IMR-90 (cell line): ENCODE measurements around the gene TBC1D22A. TPM values are rescaled to one million over a fixed set of nuclear protein-coding genes. Genes with fewer than 3 reads are reported as not detected.

Experiments
- ATAC-seq: fragments of 200-7000 bp; cut with Tn5 transposase; 2 replicates; pipeline ENCODE4 v1.9.1; 2020; ENCODE audit warnings: low read depth, mild to moderate bottlenecking, moderate library complexity
- BruUV-seq: library from RNA; stranded (reverse); fragments of 400-500 nt; replicated peaks from 2 replicates; lab custom pipeline; 2021; lab: Mats Ljungman, UMichigan
- CTCF ChIA-PET: fragments of 300-600 bp; formaldehyde crosslinking; extraction: SDS; loops from one replicate; lab custom pipeline; 2021; ENCODE audit warnings: antibody characterized with exemption; lab: Yijun Ruan, JAX
- POLR2A ChIA-PET: fragments of 300-600 bp; sonication (Branson Sonifier 250); formaldehyde crosslinking; loops from one replicate; lab custom pipeline; 2022; ENCODE audit warnings: antibody characterized with exemption; ENCODE audit not compliant: unreplicated experiment; lab: Charles Lee
- DNase-seq: peaks from one replicate; pipeline ENCODE4 v3.0.0; 2013
- H2AFZ ChIP-seq: replicated peaks from 2 replicates; pipeline ENCODE3; 2013; ENCODE audit warnings: low read length, mild to moderate bottlenecking; ENCODE audit not compliant: poor library complexity
- H2AK5ac ChIP-seq: 2 replicates; pipeline ENCODE4 v1.6.1; 2013; ENCODE audit warnings: low read depth, low read length, inconsistent platforms
- H2AK9ac ChIP-seq: replicated peaks from 2 replicates; pipeline ENCODE3; 2013; ENCODE audit warnings: mild to moderate bottlenecking, low read depth, low read length, moderate library complexity; ENCODE audit not compliant: poor library complexity
- H2BK120ac ChIP-seq: 2 replicates; pipeline ENCODE4 v1.6.1; 2013; ENCODE audit warnings: low read depth, low read length, inconsistent platforms
- H2BK15ac ChIP-seq: 3 replicates; pipeline ENCODE4 v1.6.1; 2013; ENCODE audit warnings: low read depth, low read length, inconsistent platforms
- H2BK20ac ChIP-seq: 2 replicates; pipeline ENCODE4 v1.6.1; 2013; ENCODE audit warnings: low read depth, mild to moderate bottlenecking, inconsistent platforms, low read length, moderate library complexity
- H2BK5ac ChIP-seq: 2 replicates; pipeline ENCODE4 v1.6.1; 2013; ENCODE audit warnings: mild to moderate bottlenecking, low read depth, low read length, inconsistent platforms; ENCODE audit not compliant: poor library complexity, severe bottlenecking
- H3K14ac ChIP-seq: replicated peaks from 2 replicates; pipeline ENCODE4 v1.6.1; 2013; ENCODE audit warnings: low read depth, low read length, inconsistent platforms
- H3K18ac ChIP-seq: 2 replicates; pipeline ENCODE4 v1.6.1; 2013; ENCODE audit warnings: low read depth, low read length, control low read depth
- H3K23ac ChIP-seq: 2 replicates; pipeline ENCODE4 v1.6.1; 2013; ENCODE audit warnings: low read depth, low read length, inconsistent platforms
- H3K27ac ChIP-seq: 2 replicates; pipeline ENCODE4 v1.5.1; 2013; ENCODE audit warnings: mild to moderate bottlenecking, control low read depth, low read length; ENCODE audit not compliant: insufficient read depth
- H3K27me3 ChIP-seq: 2 replicates; pipeline ENCODE4 v1.6.1; 2013; ENCODE audit warnings: low read length; ENCODE audit not compliant: control insufficient read depth, insufficient read depth
- H3K36me3 ChIP-seq: 2 replicates; pipeline ENCODE4 v1.6.1; 2013; ENCODE audit warnings: low read length, mixed read lengths; ENCODE audit not compliant: control insufficient read depth, insufficient read depth
- H3K4ac ChIP-seq: 2 replicates; pipeline ENCODE4 v1.6.1; 2013; ENCODE audit warnings: low read depth, low read length, inconsistent platforms
- H3K4me1 ChIP-seq: 2 replicates; pipeline ENCODE4 v1.6.1; 2013; ENCODE audit warnings: low read length, mixed read lengths; ENCODE audit not compliant: control insufficient read depth, insufficient read depth
- H3K4me2 ChIP-seq: 2 replicates; pipeline ENCODE4 v1.6.1; 2013; ENCODE audit warnings: low read depth, mild to moderate bottlenecking, control low read depth, low read length, moderate library complexity
- H3K4me3 ChIP-seq: 2 replicates; pipeline ENCODE4 v1.5.1; 2013; ENCODE audit warnings: low read depth, mild to moderate bottlenecking, control low read depth, low read length, moderate library complexity; ENCODE audit not compliant: insufficient read depth
- H3K56ac ChIP-seq: 2 replicates; pipeline ENCODE4 v1.6.1; 2013; ENCODE audit warnings: low read length, inconsistent platforms; ENCODE audit not compliant: insufficient read depth; ENCODE audit errors: extremely low read depth
- H3K79me1 ChIP-seq, 2 experiments: 2 replicates each; pipeline ENCODE4 v1.6.1; 2013; ENCODE audit warnings: low read length in 2 of 2, inconsistent platforms in 1 of 2, low read depth in 1 of 2
- H3K9ac ChIP-seq: 2 replicates; pipeline ENCODE4 v1.6.1; 2013; ENCODE audit warnings: low read depth, low read length, control low read depth
- H3K9me1 ChIP-seq: 2 replicates; pipeline ENCODE4 v1.6.1; 2013; ENCODE audit warnings: low read length, inconsistent platforms; ENCODE audit not compliant: insufficient read depth
- H3K9me3 ChIP-seq: 2 replicates; pipeline ENCODE4 v1.6.1; 2013; ENCODE audit warnings: low read length; ENCODE audit not compliant: control insufficient read depth, insufficient read depth
- H4K20me1 ChIP-seq: 2 replicates; pipeline ENCODE4 v1.6.1; 2013; ENCODE audit warnings: low read length, inconsistent platforms; ENCODE audit not compliant: insufficient read depth
- H4K5ac ChIP-seq: 2 replicates; pipeline ENCODE4 v1.6.1; 2013; ENCODE audit warnings: mild to moderate bottlenecking, low read depth, low read length, control low read depth
- H4K8ac ChIP-seq, 2 experiments: 2 replicates each; pipeline ENCODE4 v1.6.1; 2013; ENCODE audit warnings: low read depth in 2 of 2, low read length in 2 of 2, control low read depth in 1 of 2, inconsistent platforms in 1 of 2
- H4K91ac ChIP-seq: 2 replicates; pipeline ENCODE4 v1.6.1; 2013; ENCODE audit warnings: low read depth, low read length, inconsistent platforms; ENCODE audit not compliant: insufficient read depth
- BHLHE40 ChIP-seq: fragments of 150-350 bp; IDR thresholded peaks from 2 replicates; pipeline ENCODE4 v1.6.1; 2016; ENCODE audit warnings: mild to moderate bottlenecking, low read depth, low read length
- CTCF ChIP-seq: conservative IDR thresholded peaks from 2 replicates; pipeline ENCODE4 v1.5.1; 2012; ENCODE audit warnings: mild to moderate bottlenecking, low read depth, low read length, improper control_type of control experiment
- ELK1 ChIP-seq: fragments of 150-350 bp; IDR thresholded peaks from 2 replicates; pipeline ENCODE4 v1.6.1; 2016; ENCODE audit warnings: low read depth, mild to moderate bottlenecking, low read length, moderate library complexity, borderline replicate concordance
- FOS ChIP-seq: fragments of 150-350 bp; IDR thresholded peaks from 2 replicates; pipeline ENCODE4 v1.6.1; 2016; ENCODE audit warnings: low read depth, low read length
- MAZ ChIP-seq: IDR thresholded peaks from 2 replicates; pipeline ENCODE4 v1.6.1; 2012; ENCODE audit warnings: low read depth, mild to moderate bottlenecking, low read length, improper control_type of control experiment, moderate library complexity, borderline replicate concordance
- POLR2A ChIP-seq: IDR thresholded peaks from 2 replicates; pipeline ENCODE4 v1.6.1; 2012; ENCODE audit warnings: mild to moderate bottlenecking, low read depth, low read length
- RAD21 ChIP-seq: IDR thresholded peaks from 2 replicates; pipeline ENCODE4 v1.6.1; 2012; ENCODE audit warnings: low read length, improper control_type of control experiment
- RCOR1 ChIP-seq: IDR thresholded peaks from 2 replicates; pipeline ENCODE4 v1.6.1; 2012; ENCODE audit warnings: mild to moderate bottlenecking, low read length, improper control_type of control experiment; ENCODE audit not compliant: insufficient replicate concordance
- RFX5 ChIP-seq: IDR thresholded peaks from 2 replicates; pipeline ENCODE4 v1.8.0; 2012; ENCODE audit warnings: low read depth, mild to moderate bottlenecking, low read length, moderate library complexity
- WGBS, 2 experiments: methylation state at CpG; one replicate each; pipeline versions ENCODE4 v1.1.5 to v1.1.7; 2013; ENCODE audit warnings: missing lambda C conversion rate in 2 of 2; ENCODE audit not compliant: insufficient read length in 1 of 2; ENCODE audit errors: extremely low coverage in 2 of 2; 5-methylcytosine and 5-hydroxymethylcytosine counted together
- dilution Hi-C: fragments of 300-500 bp; cut with HindIII; formaldehyde crosslinking; loops from one replicate; pipeline ENCODE4 v1.14.3; 2018; ENCODE audit warnings: low sequenced_read_pairs; ENCODE audit not compliant: unreplicated experiment
- in situ Hi-C: fragments of 300-500 bp; cut with MboI; formaldehyde crosslinking; loops from 3 replicates; pipeline ENCODE4 v1.14.3; 2019; ENCODE audit warnings: low sequenced_read_pairs, inconsistent platforms, mixed read lengths
- intact Hi-C: fragments of 100-400 bp; cut with micrococcal nuclease; formaldehyde crosslinking; loops from 2 replicates; pipeline ENCODE4 v1.10.0; 2022
- polyA plus RNA-seq, 3 experiments: library from polyadenylated mRNA; depleted of rRNA; stranded (reverse); fragments of >200 nt; gene quantifications; 2 replicates each; pipeline ENCODE4 v1.2.3, GENCODE V29; 2012; ENCODE audit warnings: low replicate concordance in 1 of 3
- total RNA-seq: library from RNA; depleted of rRNA; stranded (reverse); fragments of >200 nt; gene quantifications from 2 replicates; pipeline ENCODE4 v1.2.3, GENCODE V29; 2012

The TBC1D22A gene
- total and polyA plus RNA-seq, 2 of the 4 experiments (the other 2 are of a cell fraction), result 9.0 to 16.7 TPM

- intact Hi-C loops (no loop called here), in situ Hi-C loops (no loop called here), dilution Hi-C loops (no loop called here)
- Histone ChIP-seq H2BK15ac (no peak overlapping the region), H4K20me1 (peaks cover 21% of the 10 kb centered on the region), H3K23ac (no peak overlapping the region), H2BK5ac (no peak overlapping the region), H3K14ac (no peak overlapping the region), H3K4me2 (no peak overlapping the region), H2AFZ (no peak overlapping the region), H3K18ac (no peak overlapping the region), H3K27me3 (no peaks in the 10 kb centered on the region), H3K56ac (no peak overlapping the region), H3K9me3 (peaks cover 3% of the 10 kb centered on the region; the same call in 1 of the 2 replicates), H4K91ac (no peak overlapping the region), H3K36me3 (no peaks in the 10 kb centered on the region), H2BK120ac (no peak overlapping the region), H2AK9ac (no peak overlapping the region), H2AK5ac (no peak overlapping the region), H3K9ac (no peak overlapping the region), H3K4me1 (peaks cover 2% of the 10 kb centered on the region; the same call in 1 of the 2 replicates), H4K8ac (no peak overlapping the region), H3K79me1 (peaks cover 6 to 42% of the 10 kb centered on the region in 2 experiments; a peak in 3 of 4 replicates), H3K27ac (no peak overlapping the region), H3K4ac (no peak overlapping the region), H4K5ac (no peak overlapping the region), H3K4me3 (no peak overlapping the region), H3K9me1 (peaks cover 19% of the 10 kb centered on the region), H2BK20ac (no peak overlapping the region)
- no TSS peak for BruUV-seq
- WGBS, 2 experiments, result 100% methylated on average over 4 of the region's 17 CpGs; no CpG with 5 or more reads in 1 of the 2 experiments
- DNase-seq (no peak), ATAC-seq (no peak)
- TF ChIP-seq POLR2A (no peak), MAZ (no peak), ELK1 (no peak), RFX5 (no peak), CTCF (no peak), RAD21 (no peak), BHLHE40 (no peak), RCOR1 (no peak), FOS (no peak)
- POLR2A ChIA-PET, result no interaction called here
- CTCF ChIA-PET, result no interaction called here
Measured at GRCh38 chr22:46862418-46863324, 100.2 kb downstream of the TBC1D22A start.
